ENCODE results near the gene DHCR7.
"Not testable (repeated sequence)": the region's sequence is repeated elsewhere in the genome, so short reads cannot be mapped to it uniquely, and the experiment has no call there.

GRCh38 chr11:71422318-71422717 is 25.9 kb downstream of the DHCR7 start:
- not testable (repeated sequence) for TF ChIP-seq POLR2A, CTCF (IDR thresholded peaks at IDR 0.05)

Measured in uterus (tissue), 2 donors.